H9 (cell line): ENCODE data around the gene TBX21. TPM values are rescaled to one million over a fixed set of nuclear protein-coding genes. Genes with fewer than 3 reads are reported as not detected.
A peak's percentile ranks its signal among the peaks of the same experiment; 100 is the strongest.

ENCODE experiments used
- DNase-seq: peaks from one replicate; pipeline ENCODE4 v3.0.0-alpha.2; 2017
- H2AFZ ChIP-seq: one replicate; pipeline ENCODE4 v1.6.1; 2013; ENCODE audit warnings: mild to moderate bottlenecking, low read length, control low read depth, moderate library complexity
- H2AK5ac ChIP-seq: 2 replicates; pipeline ENCODE4 v1.6.1; 2013; ENCODE audit warnings: low read length, control low read depth, mixed read lengths; ENCODE audit not compliant: insufficient read length
- H2BK120ac ChIP-seq: one replicate; pipeline ENCODE4 v1.6.1; 2013; ENCODE audit warnings: low read depth, mild to moderate bottlenecking, low read length, control low read depth, inconsistent platforms; ENCODE audit not compliant: poor library complexity, severe bottlenecking
- H2BK12ac ChIP-seq: 2 replicates; pipeline ENCODE4 v1.6.1; 2013; ENCODE audit warnings: low read length, control low read depth, mixed read lengths, low read depth; ENCODE audit not compliant: insufficient read length
- H2BK15ac ChIP-seq: 2 replicates; pipeline ENCODE4 v1.6.1; 2013; ENCODE audit warnings: low read depth, low read length, control low read depth
- H2BK20ac ChIP-seq: one replicate; pipeline ENCODE4 v1.6.1; 2013; ENCODE audit warnings: low read depth, mild to moderate bottlenecking, low read length, control low read depth, inconsistent platforms; ENCODE audit not compliant: poor library complexity, severe bottlenecking
- H2BK5ac ChIP-seq: 2 replicates; pipeline ENCODE4 v1.6.1; 2013; ENCODE audit warnings: low read length, control low read depth, mixed read lengths; ENCODE audit not compliant: insufficient read length
- H3K14ac ChIP-seq: 2 replicates; pipeline ENCODE4 v1.6.1; 2013; ENCODE audit warnings: low read length, control low read depth; ENCODE audit not compliant: insufficient read depth
- H3K18ac ChIP-seq: 2 replicates; pipeline ENCODE4 v1.6.1; 2013; ENCODE audit warnings: low read depth, mild to moderate bottlenecking, mixed read lengths, low read length, control low read depth; ENCODE audit not compliant: insufficient read length
- H3K23ac ChIP-seq: 2 replicates; pipeline ENCODE4 v1.6.1; 2013; ENCODE audit warnings: low read length, control low read depth, mixed read lengths, low read depth; ENCODE audit not compliant: insufficient read length
- H3K23me2 ChIP-seq: 2 replicates; pipeline ENCODE4 v1.6.1; 2013; ENCODE audit warnings: low read depth, mild to moderate bottlenecking, mixed read lengths, low read length, control low read depth; ENCODE audit not compliant: insufficient read length, poor library complexity, severe bottlenecking
- H3K27ac ChIP-seq: 2 replicates; pipeline ENCODE4 v1.5.1; 2013; ENCODE audit warnings: low read length, control low read depth, mixed read lengths, low read depth; ENCODE audit not compliant: insufficient read length
- H3K27me3 ChIP-seq: 2 replicates; pipeline ENCODE4 v1.6.1; 2013; ENCODE audit warnings: low read length, control low read depth, inconsistent platforms; ENCODE audit not compliant: insufficient read depth
- H3K4ac ChIP-seq: 2 replicates; pipeline ENCODE4 v1.6.1; 2013; ENCODE audit warnings: low read depth, mild to moderate bottlenecking, control low read depth, inconsistent platforms, low read length, moderate library complexity
- H3K4me1 ChIP-seq: 2 replicates; pipeline ENCODE4 v1.6.1; 2013; ENCODE audit warnings: low read length, control low read depth, inconsistent platforms; ENCODE audit not compliant: insufficient read depth
- H3K4me2 ChIP-seq: 2 replicates; pipeline ENCODE4 v1.6.1; 2013; ENCODE audit warnings: low read length, control low read depth, mixed read lengths; ENCODE audit not compliant: insufficient read length, insufficient read depth
- H3K56ac ChIP-seq: 2 replicates; pipeline ENCODE4 v1.6.1; 2013; ENCODE audit warnings: low read depth, mild to moderate bottlenecking, mixed read lengths, low read length, control low read depth; ENCODE audit not compliant: insufficient read length
- H3K79me1 ChIP-seq: 2 replicates; pipeline ENCODE4 v1.6.1; 2013; ENCODE audit warnings: low read depth, mild to moderate bottlenecking, moderate library complexity, low read length, control low read depth, inconsistent platforms; ENCODE audit not compliant: insufficient read depth, poor library complexity, severe bottlenecking
- H3K79me2 ChIP-seq: 2 replicates; pipeline ENCODE4 v1.6.1; 2013; ENCODE audit warnings: low read length, control low read depth, inconsistent platforms; ENCODE audit not compliant: insufficient read depth
- H3K9ac ChIP-seq: 2 replicates; pipeline ENCODE4 v1.6.1; 2013; ENCODE audit warnings: low read length, control low read depth, mixed read lengths; ENCODE audit not compliant: insufficient read length; ENCODE audit errors: extremely low read depth
- H3K9me3 ChIP-seq: one replicate; pipeline ENCODE4 v1.6.1; 2013; ENCODE audit warnings: low read depth, low read length, inconsistent platforms; ENCODE audit not compliant: control insufficient read depth
- H3T11ph ChIP-seq: one replicate; pipeline ENCODE4 v1.6.1; 2013; ENCODE audit warnings: mild to moderate bottlenecking, low read length, control low read depth, inconsistent platforms
- H4K20me1 ChIP-seq: one replicate; pipeline ENCODE4 v1.6.1; 2013; ENCODE audit not compliant: control insufficient read depth, insufficient read length, insufficient read depth
- H4K5ac ChIP-seq: 2 replicates; pipeline ENCODE4 v1.6.1; 2013; ENCODE audit warnings: low read depth, mild to moderate bottlenecking, mixed read lengths, low read length, control low read depth; ENCODE audit not compliant: insufficient read length
- H4K8ac ChIP-seq: replicated peaks from 2 replicates; pipeline ENCODE4 v1.6.1; 2013; ENCODE audit warnings: low read length, control low read depth, mixed read lengths, low read depth; ENCODE audit not compliant: insufficient read length
- H4K91ac ChIP-seq: 2 replicates; pipeline ENCODE4 v1.6.1; 2013; ENCODE audit warnings: low read depth, mild to moderate bottlenecking, moderate library complexity, mixed read lengths, low read length, control low read depth; ENCODE audit not compliant: insufficient read length
- H3K27ac Mint-ChIP-seq, 3 experiments: 2 replicates in 2 of 3; 3 replicates in 1 of 3; pipeline ENCODE4 v1.8.0; 2020 to 2021; ENCODE audit warnings: mixed read lengths in 3 of 3, mild to moderate bottlenecking in 1 of 3, moderate library complexity in 1 of 3
- H3K27me3 Mint-ChIP-seq: 2 replicates; pipeline ENCODE4 v1.8.0; 2021; ENCODE audit warnings: low read depth, mild to moderate bottlenecking, moderate library complexity, mixed read lengths
- H3K36me3 Mint-ChIP-seq, 3 experiments: 2 replicates in 2 of 3; 3 replicates in 1 of 3; pipeline ENCODE4 v1.8.0; 2020 to 2021; ENCODE audit warnings: low read depth in 3 of 3, mixed read lengths in 3 of 3; ENCODE audit not compliant: insufficient read depth in 1 of 3
- H3K4me1 Mint-ChIP-seq, 2 experiments: 2 replicates each; pipeline ENCODE4 v1.8.0; 2020; ENCODE audit warnings: mixed read lengths in 2 of 2
- H3K4me3 Mint-ChIP-seq, 2 experiments: 2 replicates in 1 of 2; 3 replicates in 1 of 2; pipeline ENCODE4 v1.8.0; 2020 to 2021; ENCODE audit warnings: mild to moderate bottlenecking in 2 of 2, mixed read lengths in 2 of 2, moderate library complexity in 1 of 2
- H3K9me3 Mint-ChIP-seq, 2 experiments: 2 replicates in 1 of 2; 3 replicates in 1 of 2; pipeline ENCODE4 v1.8.0; 2020; ENCODE audit warnings: mild to moderate bottlenecking in 2 of 2, mixed read lengths in 2 of 2, moderate library complexity in 1 of 2
- WGBS: extraction: QIAGEN DNeasy Blood & Tissue Kit; methylation state at CpG from one replicate; pipeline ENCODE4 v1.1.7; 2013; ENCODE audit warnings: missing lambda C conversion rate, low lambda C conversion rate, mixed read lengths; ENCODE audit not compliant: insufficient read length; ENCODE audit errors: extremely low coverage; 5-methylcytosine and 5-hydroxymethylcytosine counted together
- total RNA-seq: library from RNA; stranded (reverse); gene quantifications from 2 replicates; pipeline ENCODE4 v1.2.1, GENCODE V29; 2021
- TF ChIP-seq, protein P1 (sequence below): fragments of 200-600 bp; sonication (generic); conservative IDR thresholded peaks from 3 replicates; pipeline ENCODE4 v1.8.0; 2021; ENCODE audit warnings: antibody characterized with exemption, mild to moderate bottlenecking

Gene TBX21
- total RNA-seq, 1 experiment from 2014 or later, result not detected

DNA sequence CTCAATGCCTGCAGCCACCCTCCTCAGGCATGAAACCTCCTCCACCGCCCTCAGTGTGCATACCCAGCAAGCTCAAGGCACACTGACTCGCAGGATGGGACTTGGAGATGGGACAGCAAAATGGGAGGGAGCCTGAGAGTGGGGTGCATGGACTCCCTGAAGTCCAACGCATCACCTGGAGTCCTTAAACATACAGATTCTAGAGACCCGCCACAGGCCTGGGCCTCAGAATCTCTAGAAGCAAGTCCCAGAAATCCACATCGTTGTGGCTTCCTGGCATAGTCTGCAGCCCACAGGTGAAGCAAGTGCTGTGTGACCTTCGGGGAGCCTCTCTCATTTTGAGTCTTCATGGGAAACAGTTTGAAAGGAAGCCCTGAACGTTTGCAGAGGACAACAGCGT, 3.6 kb upstream of the TBX21 start:
- H3K4me1 ChIP-seq, result no peaks in the 10 kb centered on the region
- H3K27me3 ChIP-seq, result peaks cover 19% of the 10 kb centered on the region
- H3K56ac ChIP-seq, result no peak overlapping the region
- DNase-seq, result peak; percentile 17
- no peak overlapping the region for H3T11ph ChIP-seq
- H2BK12ac ChIP-seq, result no peak overlapping the region
- TF ChIP-seq, protein P1, sequence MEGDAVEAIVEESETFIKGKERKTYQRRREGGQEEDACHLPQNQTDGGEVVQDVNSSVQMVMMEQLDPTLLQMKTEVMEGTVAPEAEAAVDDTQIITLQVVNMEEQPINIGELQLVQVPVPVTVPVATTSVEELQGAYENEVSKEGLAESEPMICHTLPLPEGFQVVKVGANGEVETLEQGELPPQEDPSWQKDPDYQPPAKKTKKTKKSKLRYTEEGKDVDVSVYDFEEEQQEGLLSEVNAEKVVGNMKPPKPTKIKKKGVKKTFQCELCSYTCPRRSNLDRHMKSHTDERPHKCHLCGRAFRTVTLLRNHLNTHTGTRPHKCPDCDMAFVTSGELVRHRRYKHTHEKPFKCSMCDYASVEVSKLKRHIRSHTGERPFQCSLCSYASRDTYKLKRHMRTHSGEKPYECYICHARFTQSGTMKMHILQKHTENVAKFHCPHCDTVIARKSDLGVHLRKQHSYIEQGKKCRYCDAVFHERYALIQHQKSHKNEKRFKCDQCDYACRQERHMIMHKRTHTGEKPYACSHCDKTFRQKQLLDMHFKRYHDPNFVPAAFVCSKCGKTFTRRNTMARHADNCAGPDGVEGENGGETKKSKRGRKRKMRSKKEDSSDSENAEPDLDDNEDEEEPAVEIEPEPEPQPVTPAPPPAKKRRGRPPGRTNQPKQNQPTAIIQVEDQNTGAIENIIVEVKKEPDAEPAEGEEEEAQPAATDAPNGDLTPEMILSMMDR, result no peak
- no peak overlapping the region for H3K18ac ChIP-seq
- peaks cover 14 to 28% of the 10 kb centered on the region in 2 experiments for H3K4me1 Mint-ChIP-seq
- no peak overlapping the region for H2BK15ac ChIP-seq
- H3K27ac Mint-ChIP-seq, result no peak overlapping the region
- H2BK5ac ChIP-seq, result no peak overlapping the region
- H2AFZ ChIP-seq, result no peak overlapping the region
- peaks cover 9% of the 10 kb centered on the region for H3K23me2 ChIP-seq
- peaks cover 63% of the 10 kb centered on the region for H3K27me3 Mint-ChIP-seq
- H3K36me3 Mint-ChIP-seq, result no peaks in the 10 kb centered on the region; a peak in 1 of 7 replicates
- no peaks in the 10 kb centered on the region for H3K9me3 ChIP-seq
- no peak overlapping the region for H3K4me3 Mint-ChIP-seq
- H3K23ac ChIP-seq, result no peak overlapping the region
- no peak overlapping the region for H3K9ac ChIP-seq
- H3K79me2 ChIP-seq, result no peaks in the 10 kb centered on the region
- no peak overlapping the region for H4K91ac ChIP-seq
- H3K27ac ChIP-seq, result no peak overlapping the region
- WGBS, result no CpG with 5 or more reads among the region's 8 CpGs
- no peaks in the 10 kb centered on the region for H3K79me1 ChIP-seq
- H3K9me3 Mint-ChIP-seq, result peaks cover 0 to 2% of the 10 kb centered on the region in 2 experiments; a peak in 1 of 5 replicates
- no peak overlapping the region for H3K4ac ChIP-seq
- no peaks in the 10 kb centered on the region for H4K20me1 ChIP-seq
- no peak overlapping the region for H3K14ac ChIP-seq
- no peak overlapping the region for H2BK120ac ChIP-seq
- H2AK5ac ChIP-seq, result no peak overlapping the region
- H4K8ac ChIP-seq, result no peak overlapping the region
- H2BK20ac ChIP-seq, result no peak overlapping the region
- no peak overlapping the region for H4K5ac ChIP-seq
- no peak overlapping the region for H3K4me2 ChIP-seq
